Activated CD8-positive, alpha-beta memory T cell treated with anti-CD3 and anti-CD28 coated beads for 24 hours (primary cell): ENCODE data around the gene E2F3.

Experiments
- DNase-seq: peaks from one replicate; pipeline ENCODE4 v3.0.0-alpha.2; 2020

E2F3 gene

GRCh38 chr6:20538131-20538662, 136.5 kb downstream of the E2F3 start:
- no peak for DNase-seq

DNA sequence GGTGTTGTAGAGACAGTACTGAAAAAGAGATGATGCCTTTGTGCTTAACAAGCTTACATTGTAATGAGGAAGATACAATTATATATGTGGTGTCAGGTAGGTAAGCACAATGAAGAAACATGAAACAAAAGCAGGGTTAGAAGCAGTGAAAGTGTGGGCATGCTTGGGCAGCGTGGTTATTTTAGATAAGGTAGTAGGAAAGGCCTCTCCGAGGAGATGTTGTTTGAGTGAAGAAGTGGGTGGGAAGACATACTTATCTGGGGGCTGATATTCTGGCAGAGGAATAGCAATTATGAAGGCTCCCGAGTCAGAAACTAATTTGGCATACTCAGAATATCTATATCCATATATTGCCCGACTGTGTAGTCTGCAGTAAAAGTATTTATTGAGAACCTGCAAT, 137.2 kb downstream of the E2F3 start:
- no peak for DNase-seq

GRCh38 chr6:20539387-20539786, 137.7 kb downstream of the E2F3 start:
- DNase-seq: no peak

- DNase-seq: no peak
These were observed 139.0 kb downstream of the E2F3 start for GRCh38 chr6:20540683-20541082.

DNA sequence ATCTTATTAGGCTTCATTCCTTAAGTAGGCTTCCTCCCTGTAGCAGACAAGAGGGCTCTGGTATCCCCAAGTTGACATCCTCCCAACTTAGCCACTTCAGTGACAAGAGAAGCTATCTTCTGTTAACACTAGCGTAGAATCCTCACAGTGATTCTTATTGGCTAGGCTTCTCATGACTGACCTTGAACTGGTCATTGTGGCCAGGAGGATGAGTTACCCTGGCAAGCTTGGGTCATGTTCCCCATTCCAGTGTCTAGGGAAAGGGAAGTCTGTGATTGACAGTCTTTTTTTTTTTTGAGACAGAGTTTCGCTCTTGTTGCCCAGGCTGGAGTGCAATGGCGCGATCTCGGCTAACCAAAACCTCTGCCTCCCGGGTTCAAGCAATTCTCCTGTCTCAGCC, 139.7 kb downstream of the E2F3 start:
- DNase-seq: no peak

DNA sequence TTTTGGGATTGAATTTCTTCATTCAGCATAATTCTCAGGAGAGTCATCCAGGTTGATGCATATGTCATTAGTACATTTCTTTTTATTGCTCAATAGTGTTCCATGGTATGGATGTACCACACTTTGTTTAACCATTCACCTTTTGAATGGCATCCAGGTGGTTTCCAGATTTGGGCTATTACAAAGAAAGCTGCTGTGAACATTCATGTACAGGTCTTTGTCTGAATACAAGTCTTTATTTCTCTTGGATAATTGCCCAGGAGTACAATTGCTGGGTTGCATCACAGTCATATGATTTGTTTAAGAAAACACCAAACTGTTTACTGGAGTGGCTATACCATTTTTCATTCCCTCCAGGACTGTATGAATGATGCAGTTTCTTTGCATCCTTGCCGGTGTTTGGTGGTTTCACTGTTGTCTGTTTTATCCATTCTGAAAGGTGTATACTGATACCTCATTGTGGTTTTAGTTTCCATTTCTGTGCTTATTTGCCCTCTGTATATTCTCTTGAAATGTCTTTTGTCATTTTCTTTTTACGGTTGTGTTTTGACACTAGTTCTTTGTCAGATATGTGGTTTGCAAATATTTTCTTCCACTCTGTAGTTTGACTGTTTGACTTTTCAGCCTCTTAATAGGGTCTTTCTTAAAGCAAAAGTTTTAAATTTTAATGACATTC, 141.4 kb downstream of the E2F3 start:
- DNase-seq: no peak
